Activated T-helper 2 cell treated with anti-CD3 and anti-CD28 coated beads, Interferon-gamma antibody, Interleukin-2, Interleukin-4, amounts not matched to agents 10 μg/mL and 5 μg/mL and 100 μg/mL, durations not matched to agents 14 hours and 24 hours and 36 hours (primary cell): ENCODE measurements around the gene MOG. TPM values are rescaled to one million over a fixed set of nuclear protein-coding genes. Genes with fewer than 3 reads are reported as not detected.

ENCODE experiments used
- DNase-seq: peaks from one replicate; pipeline ENCODE4 v3.0.0; 2021; ENCODE audit warnings: low spot score
- H3K27ac Mint-ChIP-seq: one replicate; pipeline ENCODE4 v1.8.0; 2021; ENCODE audit warnings: mixed read lengths
- H3K27me3 Mint-ChIP-seq: one replicate; pipeline ENCODE4 v1.8.0; 2021; ENCODE audit warnings: low read depth, mixed read lengths
- H3K36me3 Mint-ChIP-seq: one replicate; pipeline ENCODE4 v1.8.0; 2021; ENCODE audit warnings: low read depth, mixed read lengths
- H3K4me1 Mint-ChIP-seq: one replicate; pipeline ENCODE4 v1.8.0; 2021; ENCODE audit warnings: low read depth, mixed read lengths
- H3K4me3 Mint-ChIP-seq: one replicate; pipeline ENCODE4 v1.8.0; 2021; ENCODE audit warnings: low read depth, mild to moderate bottlenecking, moderate library complexity, mixed read lengths
- H3K9me3 Mint-ChIP-seq: one replicate; pipeline ENCODE4 v1.8.0; 2021; ENCODE audit warnings: mixed read lengths
- intact Hi-C: fragments of 100-400 bp; cut with micrococcal nuclease; formaldehyde crosslinking; loops from one replicate; pipeline ENCODE4 v1.15.1; 2023
- total RNA-seq: library from RNA; stranded (reverse); gene quantifications from 2 replicates; pipeline ENCODE4 v1.2.3, GENCODE V29; 2022

Gene MOG
- not detected in 2 replicates for total RNA-seq

- DNase-seq = no peak
- intact Hi-C loops = loop anchor here (10.0 kb wide), 1 partner anchor 68 kb away; the partner anchor contains the start of gene HLA-F
- H3K27ac Mint-ChIP-seq = no peak within 1 kb of the TSS
- H3K36me3 Mint-ChIP-seq = no peaks in the 10 kb centered on the region
- no peak within 1 kb of the TSS for H3K4me3 Mint-ChIP-seq
- H3K9me3 Mint-ChIP-seq = no peaks in the 10 kb centered on the region
- peaks cover under 1% of the 10 kb centered on the region for H3K4me1 Mint-ChIP-seq
- peaks cover 31% of the 10 kb centered on the region for H3K27me3 Mint-ChIP-seq
These were observed at the start of gene MOG for GRCh38 chr6:29656798-29657197. TSS of gene MOG (plus strand) at chr6:29657092. CDS start at chr6:29657210, 118 bp downstream.

GRCh38 chr6:29608131-29608530 is 48.8 kb upstream of the MOG start:
- no peak for DNase-seq
- no peaks in the 10 kb centered on the region for H3K27me3 Mint-ChIP-seq
- no peaks in the 10 kb centered on the region for H3K9me3 Mint-ChIP-seq
- no peak overlapping the region for H3K27ac Mint-ChIP-seq
- no peaks in the 10 kb centered on the region for H3K4me1 Mint-ChIP-seq
- no peak overlapping the region for H3K4me3 Mint-ChIP-seq
- intact Hi-C loops = no loop called here
- H3K36me3 Mint-ChIP-seq = no peaks in the 10 kb centered on the region

GRCh38 chr6:29610540-29610939 is 46.4 kb upstream of the MOG start:
- Mint-ChIP-seq H3K4me1 (no peaks in the 10 kb centered on the region), H3K4me3 (no peak overlapping the region), H3K27me3 (no peaks in the 10 kb centered on the region), H3K27ac (no peak overlapping the region), H3K36me3 (no peaks in the 10 kb centered on the region), H3K9me3 (no peaks in the 10 kb centered on the region)
- DNase-seq = no peak
- intact Hi-C loops = no loop called here

GRCh38 chr6:29611426-29611825 is 45.5 kb upstream of the MOG start:
- no peak for DNase-seq
- Mint-ChIP-seq H3K27ac (no peak overlapping the region), H3K4me3 (no peak overlapping the region), H3K36me3 (no peaks in the 10 kb centered on the region), H3K9me3 (no peaks in the 10 kb centered on the region), H3K4me1 (no peaks in the 10 kb centered on the region), H3K27me3 (no peaks in the 10 kb centered on the region)
- intact Hi-C loops = no loop called here

GRCh38 chr6:29617782-29618554 is 38.9 kb upstream of the MOG start:
- DNase-seq = no peak
- no peaks in the 10 kb centered on the region for H3K36me3 Mint-ChIP-seq
- no peak overlapping the region for H3K27ac Mint-ChIP-seq
- H3K27me3 Mint-ChIP-seq = no peaks in the 10 kb centered on the region
- H3K4me1 Mint-ChIP-seq = no peaks in the 10 kb centered on the region
- no peak overlapping the region for H3K4me3 Mint-ChIP-seq
- intact Hi-C loops = no loop called here
- no peaks in the 10 kb centered on the region for H3K9me3 Mint-ChIP-seq

GRCh38 chr6:29619578-29620160 is 37.2 kb upstream of the MOG start:
- Mint-ChIP-seq H3K36me3 (no peaks in the 10 kb centered on the region), H3K27me3 (peaks cover 5% of the 10 kb centered on the region), H3K4me3 (no peak overlapping the region), H3K4me1 (no peaks in the 10 kb centered on the region), H3K27ac (no peak overlapping the region), H3K9me3 (no peaks in the 10 kb centered on the region)
- no peak for DNase-seq
- intact Hi-C loops = no loop called here

- no peaks in the 10 kb centered on the region for H3K36me3 Mint-ChIP-seq
- no peak for DNase-seq
- H3K4me1 Mint-ChIP-seq = no peaks in the 10 kb centered on the region
- no peaks in the 10 kb centered on the region for H3K9me3 Mint-ChIP-seq
- no peak overlapping the region for H3K27ac Mint-ChIP-seq
- intact Hi-C loops = no loop called here
- no peak overlapping the region for H3K4me3 Mint-ChIP-seq
- H3K27me3 Mint-ChIP-seq = peaks cover 11% of the 10 kb centered on the region
These were observed 36.3 kb upstream of the MOG start for GRCh38 chr6:29620630-29621029.

- no peak for DNase-seq
- no peaks in the 10 kb centered on the region for H3K36me3 Mint-ChIP-seq
- intact Hi-C loops = no loop called here
- H3K4me3 Mint-ChIP-seq = no peak overlapping the region
- H3K27me3 Mint-ChIP-seq = peaks cover 28% of the 10 kb centered on the region
- H3K4me1 Mint-ChIP-seq = peaks cover 12% of the 10 kb centered on the region
- no peaks in the 10 kb centered on the region for H3K9me3 Mint-ChIP-seq
- H3K27ac Mint-ChIP-seq = no peak overlapping the region
These were observed 32.4 kb upstream of the MOG start for GRCh38 chr6:29624520-29624961.

GRCh38 chr6:29625337-29625930 is 31.5 kb upstream of the MOG start:
- H3K4me1 Mint-ChIP-seq = peaks cover 16% of the 10 kb centered on the region
- no peaks in the 10 kb centered on the region for H3K9me3 Mint-ChIP-seq
- peaks cover 35% of the 10 kb centered on the region for H3K27me3 Mint-ChIP-seq
- intact Hi-C loops = no loop called here
- no peak for DNase-seq
- peaks cover 3% of the 10 kb centered on the region for H3K36me3 Mint-ChIP-seq
- no peak overlapping the region for H3K27ac Mint-ChIP-seq
- H3K4me3 Mint-ChIP-seq = no peak overlapping the region

GRCh38 chr6:29626948-29627754 is 29.7 kb upstream of the MOG start:
- Mint-ChIP-seq H3K4me3 (peak overlapping the region; percentile 32), H3K27me3 (peaks cover 52% of the 10 kb centered on the region), H3K27ac (no peak overlapping the region), H3K36me3 (peaks cover 3% of the 10 kb centered on the region), H3K4me1 (peaks cover 29% of the 10 kb centered on the region), H3K9me3 (no peaks in the 10 kb centered on the region)
- no peak for DNase-seq
- intact Hi-C loops = no loop called here

- Mint-ChIP-seq H3K4me3 (peak overlapping the region; percentile 83), H3K4me1 (peaks cover 29% of the 10 kb centered on the region), H3K27ac (no peak overlapping the region), H3K36me3 (peaks cover 3% of the 10 kb centered on the region), H3K27me3 (peaks cover 53% of the 10 kb centered on the region), H3K9me3 (no peaks in the 10 kb centered on the region)
- intact Hi-C loops = no loop called here
- DNase-seq = no peak
These were observed 29.0 kb upstream of the MOG start for GRCh38 chr6:29627755-29628418.
